Measurements from ENCODE around the gene MAGEA8.
"Not testable (repeated sequence)": the region's sequence is repeated elsewhere in the genome, so short reads cannot be mapped to it uniquely, and the experiment has no call there.

The MAGEA8 gene

GRCh38 chrX:149908308-149908707, 27.3 kb downstream of the MAGEA8 start:
- DNase-seq: no peak

- DNase-seq: no peak
Observed at GRCh38 chrX:149908727-149909126, 27.7 kb downstream of the MAGEA8 start.

- no peak for DNase-seq
Observed at GRCh38 chrX:149909324-149910177, 28.6 kb downstream of the MAGEA8 start.

- DNase-seq: no peak
Observed at GRCh38 chrX:149910178-149910695, 29.3 kb downstream of the MAGEA8 start.

GRCh38 chrX:149916745-149917392, 35.9 kb downstream of the MAGEA8 start:
- no peak for DNase-seq

- DNase-seq: not testable (repeated sequence)
Observed at GRCh38 chrX:149923836-149924235, 42.9 kb downstream of the MAGEA8 start.

GRCh38 chrX:149924434-149924833, 43.5 kb downstream of the MAGEA8 start:
- not testable (repeated sequence) for DNase-seq

- not testable (repeated sequence) for DNase-seq
Observed at GRCh38 chrX:149927245-149927963, 46.4 kb downstream of the MAGEA8 start.

- not testable (repeated sequence) for DNase-seq
Observed at GRCh38 chrX:149927964-149928258, 46.9 kb downstream of the MAGEA8 start.

- DNase-seq: not testable (repeated sequence)
Observed at GRCh38 chrX:149928635-149929034, 47.7 kb downstream of the MAGEA8 start.

GRCh38 chrX:149929400-149929799, 48.4 kb downstream of the MAGEA8 start, which contains the start of gene HSFX4:
HSFX4 (plus strand) TSS chrX:149929573; CDS start chrX:149929645, 72 bp downstream.
- not testable (repeated sequence) for DNase-seq

GRCh38 chrX:149931355-149931754, 50.4 kb downstream of the MAGEA8 start:
- DNase-seq: not testable (repeated sequence)

- DNase-seq: not testable (repeated sequence)
Observed at GRCh38 chrX:149932150-149932549, 51.2 kb downstream of the MAGEA8 start.

- not testable (repeated sequence) for DNase-seq
Observed at GRCh38 chrX:149932970-149933369, 52.0 kb downstream of the MAGEA8 start.

- DNase-seq: not testable (repeated sequence)
Observed at GRCh38 chrX:149933547-149933946, 52.6 kb downstream of the MAGEA8 start.
